ENCODE results near the gene ARHGEF33.

The ARHGEF33 gene

GRCh38 chr2:38889575-38889974 lies at the start of gene ARHGEF33:
ARHGEF33 (plus strand) TSS chr2:38889875; CDS start chr2:38919448, 29,573 bp downstream.
- in situ Hi-C loops (cut with HindIII; ENCODE audit: low sequenced_read_pairs): no loop called here
- TF ChIP-seq, protein P1, sequence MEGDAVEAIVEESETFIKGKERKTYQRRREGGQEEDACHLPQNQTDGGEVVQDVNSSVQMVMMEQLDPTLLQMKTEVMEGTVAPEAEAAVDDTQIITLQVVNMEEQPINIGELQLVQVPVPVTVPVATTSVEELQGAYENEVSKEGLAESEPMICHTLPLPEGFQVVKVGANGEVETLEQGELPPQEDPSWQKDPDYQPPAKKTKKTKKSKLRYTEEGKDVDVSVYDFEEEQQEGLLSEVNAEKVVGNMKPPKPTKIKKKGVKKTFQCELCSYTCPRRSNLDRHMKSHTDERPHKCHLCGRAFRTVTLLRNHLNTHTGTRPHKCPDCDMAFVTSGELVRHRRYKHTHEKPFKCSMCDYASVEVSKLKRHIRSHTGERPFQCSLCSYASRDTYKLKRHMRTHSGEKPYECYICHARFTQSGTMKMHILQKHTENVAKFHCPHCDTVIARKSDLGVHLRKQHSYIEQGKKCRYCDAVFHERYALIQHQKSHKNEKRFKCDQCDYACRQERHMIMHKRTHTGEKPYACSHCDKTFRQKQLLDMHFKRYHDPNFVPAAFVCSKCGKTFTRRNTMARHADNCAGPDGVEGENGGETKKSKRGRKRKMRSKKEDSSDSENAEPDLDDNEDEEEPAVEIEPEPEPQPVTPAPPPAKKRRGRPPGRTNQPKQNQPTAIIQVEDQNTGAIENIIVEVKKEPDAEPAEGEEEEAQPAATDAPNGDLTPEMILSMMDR (IDR thresholded peaks at IDR 0.05; ENCODE audit: low read depth, low read length, missing control alignments): no peak
- no peak within 1 kb of the TSS for H3K4me3 ChIP-seq (ENCODE audit: low read depth, low read length)
- no peak for DNase-seq (ENCODE audit: low read depth)

DNA sequence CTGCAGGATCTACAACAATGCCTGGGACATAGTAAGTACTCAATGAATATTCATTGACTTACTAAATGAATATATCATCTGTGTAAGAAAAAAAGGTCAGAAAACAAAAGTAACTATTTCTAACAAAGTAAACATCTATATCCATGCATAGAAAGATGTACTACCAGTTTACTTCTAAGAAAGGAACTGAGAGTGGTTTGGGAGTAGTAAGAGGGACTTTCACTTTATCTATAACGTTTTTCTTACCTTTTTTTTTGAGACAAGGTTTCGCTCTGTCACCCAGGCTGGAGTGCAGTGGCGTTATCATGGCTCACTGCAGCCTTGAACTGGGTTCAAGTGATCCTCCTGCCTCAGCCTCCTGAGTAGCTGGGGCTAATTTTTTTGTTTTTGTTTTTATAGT lies 39.6 kb upstream of the ARHGEF33 start:
- no peak for DNase-seq (ENCODE audit: low read depth)
- in situ Hi-C loops (cut with HindIII; ENCODE audit: low sequenced_read_pairs): no loop called here
- TF ChIP-seq, protein P1 (IDR thresholded peaks at IDR 0.05; ENCODE audit: low read depth, low read length, missing control alignments): no peak
- no peak overlapping the region for H3K4me3 ChIP-seq (ENCODE audit: low read depth, low read length)

- no peak overlapping the region for H3K4me3 ChIP-seq (ENCODE audit: low read depth, low read length)
- no peak for DNase-seq (ENCODE audit: low read depth)
- TF ChIP-seq, protein P1 (IDR thresholded peaks at IDR 0.05; ENCODE audit: low read depth, low read length, missing control alignments): no peak
- in situ Hi-C loops (cut with HindIII; ENCODE audit: low sequenced_read_pairs): no loop called here
These were observed 33.5 kb upstream of the ARHGEF33 start for GRCh38 chr2:38856165-38856564.

GRCh38 chr2:38862476-38862875 lies 27.2 kb upstream of the ARHGEF33 start:
- in situ Hi-C loops (cut with HindIII; ENCODE audit: low sequenced_read_pairs): no loop called here
- DNase-seq (ENCODE audit: low read depth): no peak
- TF ChIP-seq, protein P1 (IDR thresholded peaks at IDR 0.05; ENCODE audit: low read depth, low read length, missing control alignments): no peak
- no peak overlapping the region for H3K4me3 ChIP-seq (ENCODE audit: low read depth, low read length)

DNA sequence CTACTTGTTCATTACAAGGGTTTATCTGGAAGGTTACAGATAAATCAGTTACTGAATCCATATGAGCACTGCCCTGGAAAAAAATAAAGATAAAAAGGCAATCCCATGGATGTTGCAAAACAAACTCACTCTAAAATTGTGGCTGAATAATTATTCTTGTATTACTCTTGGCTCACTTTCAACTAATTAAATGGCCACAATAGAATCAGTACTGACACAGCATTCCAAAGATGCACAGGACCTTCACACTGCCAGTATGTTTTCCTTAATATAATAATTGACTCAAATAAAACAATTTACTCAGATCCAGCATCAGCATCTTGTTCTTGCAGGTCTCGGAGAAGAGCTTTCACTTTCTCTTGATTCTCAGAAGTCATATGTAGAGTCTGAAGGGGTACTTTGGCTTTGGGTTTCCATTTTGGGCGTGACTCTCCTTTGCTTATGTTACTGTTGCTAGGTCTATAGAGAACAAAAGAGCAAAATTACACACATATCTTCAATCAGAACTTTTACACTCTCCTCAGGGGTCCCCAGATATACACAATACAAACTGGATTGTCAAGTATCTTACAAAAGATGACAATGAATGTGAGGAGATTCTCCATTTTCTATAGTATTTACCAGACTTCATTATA lies 26.5 kb upstream of the ARHGEF33 start:
- in situ Hi-C loops (cut with HindIII; ENCODE audit: low sequenced_read_pairs): no loop called here
- no peak for DNase-seq (ENCODE audit: low read depth)
- no peak overlapping the region for H3K4me3 ChIP-seq (ENCODE audit: low read depth, low read length)
- TF ChIP-seq, protein P1 (IDR thresholded peaks at IDR 0.05; ENCODE audit: low read depth, low read length, missing control alignments): no peak

GRCh38 chr2:38866773-38867443 lies 22.8 kb upstream of the ARHGEF33 start:
- in situ Hi-C loops (cut with HindIII; ENCODE audit: low sequenced_read_pairs): no loop called here
- no peak overlapping the region for H3K4me3 ChIP-seq (ENCODE audit: low read depth, low read length)
- DNase-seq (ENCODE audit: low read depth): no peak
- TF ChIP-seq, protein P1 (IDR thresholded peaks at IDR 0.05; ENCODE audit: low read depth, low read length, missing control alignments): no peak
